ENCODE data around the gene PPP6R3. TPM values are rescaled to one million over a fixed set of nuclear protein-coding genes. Genes with fewer than 3 reads are reported as not detected.

PPP6R3 gene
- total and polyA plus RNA-seq, 4 experiments from 2014 or later, result 22.2 to 147 (median 96.9) TPM

DNA sequence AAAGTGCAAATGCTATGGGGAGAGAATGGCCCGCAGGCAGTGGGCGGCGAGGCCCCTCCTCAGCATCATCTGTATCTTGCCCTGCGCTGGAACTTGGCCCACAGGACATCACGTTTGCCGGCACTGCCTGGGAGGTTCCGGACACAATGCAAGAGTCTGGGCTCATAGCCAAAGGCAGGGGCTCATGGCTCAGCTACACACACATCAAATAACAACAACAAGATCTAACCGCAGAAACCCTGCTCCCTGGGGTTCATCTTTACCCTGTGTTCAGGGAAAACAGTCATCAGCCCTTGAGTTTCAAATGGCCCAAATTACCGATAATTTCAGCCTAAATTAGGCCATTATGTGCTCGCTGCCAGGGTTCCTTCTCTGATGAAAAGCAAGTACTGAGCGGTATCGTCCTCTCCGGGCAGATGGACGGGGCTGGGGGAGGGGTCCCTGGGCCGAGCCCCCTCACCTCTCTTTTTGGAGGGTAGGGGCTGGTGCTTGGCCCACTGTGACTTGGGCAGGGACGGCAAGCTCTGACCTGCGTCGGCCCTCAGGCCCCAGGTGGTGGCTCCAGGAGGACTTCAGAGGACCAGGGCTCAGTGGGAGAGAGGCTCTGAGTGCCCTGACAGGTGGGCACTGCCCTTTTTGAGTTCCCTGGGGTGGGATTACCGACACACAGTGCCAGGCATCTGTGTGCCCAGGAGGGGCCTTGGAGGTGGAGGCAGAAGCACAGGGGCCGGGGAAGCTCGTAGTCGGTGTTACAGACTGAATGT, 198.8 kb downstream of the PPP6R3 start:
- no peak overlapping the region for H3K27ac ChIP-seq (ENCODE audit: low read depth, low read length)
- H3K36me3 ChIP-seq (ENCODE audit: insufficient read depth, low read length), result no peaks in the 10 kb centered on the region
- ChIA-PET POLR2A (ENCODE audit: partially characterized antibody) (no interaction called here), CTCF (ENCODE audit: partially characterized antibody) (interaction anchor here (1.5 kb wide), 1 partner anchor 9 kb away, joined by 3 read pairs; no protein-coding TSS in a partner anchor)
- no peaks in the 10 kb centered on the region for H3K4me1 Mint-ChIP-seq
- no peaks in the 10 kb centered on the region for H3K27me3 ChIP-seq (ENCODE audit: insufficient read depth, low read length)
- no peak for DNase-seq
- H3K27ac Mint-ChIP-seq, result no peak overlapping the region
- peaks cover 0 to 5% (median 0%) of the 10 kb centered on the region in 8 donors for H3K9me3 Mint-ChIP-seq
- H3K36me3 Mint-ChIP-seq, result no peaks in the 10 kb centered on the region
- H3K9me3 ChIP-seq (ENCODE audit: control insufficient read depth in 1 of 2, low read length in 2 of 2), result no peaks in the 10 kb centered on the region
- H3K27me3 Mint-ChIP-seq, result peaks cover 18 to 24% of the 10 kb centered on the region in 2 donors
- H3K4me3 ChIP-seq (ENCODE audit: low read length in 2 of 2), result no peak overlapping the region
- intact Hi-C loops (cut with micrococcal nuclease), result no loop called here
- no peaks in the 10 kb centered on the region for H3K4me1 ChIP-seq (ENCODE audit: insufficient read depth, low read length)
- no peak overlapping the region for H3K4me3 Mint-ChIP-seq

DNA sequence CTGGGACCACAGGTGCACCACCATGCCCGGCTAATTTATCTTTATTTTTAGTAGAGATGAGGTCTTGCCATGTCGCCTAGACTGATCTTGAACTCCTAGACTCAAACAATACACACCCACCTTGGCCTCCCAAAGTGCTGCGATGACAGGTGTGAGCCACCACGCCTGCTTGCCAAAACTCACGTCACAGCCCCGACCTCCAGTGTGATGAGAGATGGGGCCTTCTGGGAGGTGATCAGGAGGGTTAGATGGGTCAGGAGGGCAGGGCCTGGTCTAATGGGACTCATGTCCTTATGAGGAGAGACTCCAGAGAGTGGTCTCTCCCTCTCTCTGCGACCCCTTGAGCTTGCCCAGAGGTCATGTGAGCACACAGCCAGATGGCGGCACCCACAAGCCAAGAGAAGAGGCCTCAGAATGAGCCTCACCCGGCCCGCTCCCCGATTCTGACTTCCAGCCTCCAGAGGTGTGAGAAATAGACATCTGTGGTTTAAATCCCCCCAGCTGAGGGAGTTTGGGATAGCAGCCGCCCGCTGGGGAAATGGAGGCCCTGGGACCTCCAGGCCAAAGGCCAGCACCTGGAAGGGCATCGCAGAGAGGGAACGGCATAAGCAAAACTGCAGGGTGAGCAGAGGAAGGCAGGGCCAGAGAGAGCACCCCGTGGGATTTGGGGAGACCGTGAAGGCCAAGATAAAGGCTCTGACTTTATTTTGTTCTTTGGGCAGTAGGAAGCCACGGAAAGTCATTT, 199.7 kb downstream of the PPP6R3 start:
- Histone ChIP-seq H3K27ac (ENCODE audit: low read depth, low read length) (no peak overlapping the region), H3K4me1 (ENCODE audit: insufficient read depth, low read length) (no peaks in the 10 kb centered on the region), H3K9me3 (ENCODE audit: control insufficient read depth in 1 of 2, low read length in 2 of 2) (no peaks in the 10 kb centered on the region), H3K27me3 (ENCODE audit: insufficient read depth, low read length) (no peaks in the 10 kb centered on the region), H3K36me3 (ENCODE audit: insufficient read depth, low read length) (no peaks in the 10 kb centered on the region), H3K4me3 (ENCODE audit: low read length in 2 of 2) (no peak overlapping the region)
- no peak for DNase-seq
- ChIA-PET CTCF (ENCODE audit: partially characterized antibody) (no interaction called here), POLR2A (ENCODE audit: partially characterized antibody) (no interaction called here)
- Mint-ChIP-seq H3K4me3 (no peak overlapping the region), H3K9me3 (peaks cover 0 to 2% (median 0%) of the 10 kb centered on the region in 8 donors), H3K27ac (no peak overlapping the region), H3K36me3 (no peaks in the 10 kb centered on the region), H3K4me1 (no peaks in the 10 kb centered on the region), H3K27me3 (peaks cover 21% of the 10 kb centered on the region in 2 donors)
- intact Hi-C loops (cut with micrococcal nuclease), result no loop called here

DNA sequence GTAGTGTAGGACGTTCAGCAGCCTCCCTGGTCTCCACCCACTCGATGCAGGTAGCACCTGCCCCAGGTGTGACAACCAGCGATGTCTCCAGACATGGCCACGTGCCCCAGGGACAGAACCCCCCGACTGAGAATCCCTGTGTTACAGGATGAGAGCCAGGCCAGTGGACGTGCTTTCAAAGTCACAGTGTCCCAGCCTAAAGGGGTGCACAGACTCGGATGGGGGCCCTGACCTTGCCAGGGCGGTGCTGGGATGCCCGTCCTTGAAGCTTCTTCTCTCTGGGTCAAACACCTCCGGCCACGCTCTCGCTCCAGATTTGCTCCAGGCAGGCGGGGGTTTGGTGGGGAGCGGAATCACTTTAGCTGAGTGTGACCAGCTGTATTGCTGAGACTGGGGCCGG, 200.5 kb downstream of the PPP6R3 start:
- Histone ChIP-seq H3K9me3 (ENCODE audit: control insufficient read depth in 1 of 2, low read length in 2 of 2) (no peaks in the 10 kb centered on the region), H3K4me1 (ENCODE audit: insufficient read depth, low read length) (no peaks in the 10 kb centered on the region), H3K4me3 (ENCODE audit: low read length in 2 of 2) (no peak overlapping the region), H3K27me3 (ENCODE audit: insufficient read depth, low read length) (no peaks in the 10 kb centered on the region), H3K27ac (ENCODE audit: low read depth, low read length) (no peak overlapping the region), H3K36me3 (ENCODE audit: insufficient read depth, low read length) (no peaks in the 10 kb centered on the region)
- no peak overlapping the region for H3K4me3 Mint-ChIP-seq
- ChIA-PET CTCF (ENCODE audit: partially characterized antibody) (no interaction called here), POLR2A (ENCODE audit: partially characterized antibody) (no interaction called here)
- intact Hi-C loops (cut with micrococcal nuclease), result no loop called here
- H3K36me3 Mint-ChIP-seq, result no peaks in the 10 kb centered on the region
- H3K27ac Mint-ChIP-seq, result peak overlapping the region in 1 of 7 donors; percentile 8
- no peak for DNase-seq
- H3K9me3 Mint-ChIP-seq, result peaks cover 0 to 2% (median 0%) of the 10 kb centered on the region in 8 donors
- H3K27me3 Mint-ChIP-seq, result peaks cover 13 to 19% of the 10 kb centered on the region in 2 donors
- no peaks in the 10 kb centered on the region for H3K4me1 Mint-ChIP-seq

DNA sequence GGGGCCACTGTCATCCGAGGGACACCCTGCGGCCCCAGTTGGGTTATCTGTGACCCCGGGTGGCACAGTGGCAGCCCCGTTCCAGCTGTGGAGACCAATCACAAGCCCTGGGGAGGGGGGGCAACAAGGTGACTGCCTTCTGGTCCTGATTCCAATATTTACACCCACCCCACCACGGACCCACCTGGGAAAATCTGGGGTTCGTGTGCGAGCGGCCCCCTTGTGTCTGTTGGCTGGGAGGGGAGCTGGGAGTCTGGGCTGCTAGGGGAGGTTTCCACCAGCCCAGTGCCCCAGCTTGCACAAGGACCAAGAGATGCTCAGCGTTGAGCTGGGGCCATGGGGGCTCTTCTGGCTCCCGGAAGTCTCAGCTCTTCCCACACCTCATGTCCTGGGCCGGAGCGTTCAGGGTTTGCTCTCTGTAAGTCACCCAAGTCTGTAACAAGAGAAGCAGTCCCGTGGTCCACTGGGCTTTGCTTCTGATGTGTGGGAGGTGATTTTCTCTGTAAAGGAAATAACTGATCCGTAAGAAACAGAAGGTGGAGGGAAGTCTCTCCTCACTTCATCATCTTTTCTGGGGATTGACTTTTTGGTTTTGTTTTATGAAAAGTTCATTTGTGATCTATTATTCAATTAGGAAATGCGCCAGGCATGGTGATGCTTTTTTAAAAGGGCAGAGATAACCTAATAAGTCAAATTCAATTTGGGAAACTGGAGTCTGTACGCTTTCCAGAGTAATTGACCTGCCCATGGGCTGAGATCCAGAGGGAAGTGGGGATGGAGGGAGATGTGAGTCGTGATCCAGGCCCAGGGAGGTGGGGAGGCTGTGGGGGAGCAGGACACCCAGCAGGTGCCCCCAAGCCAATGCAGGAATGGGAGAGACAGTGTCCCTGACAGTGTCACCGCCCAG, 201.4 kb downstream of the PPP6R3 start:
- ChIA-PET CTCF (ENCODE audit: partially characterized antibody) (no interaction called here), POLR2A (ENCODE audit: partially characterized antibody) (no interaction called here)
- H3K27me3 ChIP-seq (ENCODE audit: insufficient read depth, low read length), result no peaks in the 10 kb centered on the region
- no peak overlapping the region for H3K4me3 ChIP-seq (ENCODE audit: low read length in 2 of 2)
- no peaks in the 10 kb centered on the region for H3K4me1 ChIP-seq (ENCODE audit: insufficient read depth, low read length)
- peaks cover 12 to 19% of the 10 kb centered on the region in 2 donors for H3K27me3 Mint-ChIP-seq
- H3K36me3 Mint-ChIP-seq, result no peaks in the 10 kb centered on the region
- no peak overlapping the region for H3K4me3 Mint-ChIP-seq
- no peak for DNase-seq
- H3K9me3 Mint-ChIP-seq, result peaks cover 0 to 2% (median 0%) of the 10 kb centered on the region in 8 donors
- intact Hi-C loops (cut with micrococcal nuclease), result no loop called here
- no peaks in the 10 kb centered on the region for H3K9me3 ChIP-seq (ENCODE audit: control insufficient read depth in 1 of 2, low read length in 2 of 2)
- no peaks in the 10 kb centered on the region for H3K4me1 Mint-ChIP-seq
- no peaks in the 10 kb centered on the region for H3K36me3 ChIP-seq (ENCODE audit: insufficient read depth, low read length)
- H3K27ac Mint-ChIP-seq, result no peak overlapping the region
- no peak overlapping the region for H3K27ac ChIP-seq (ENCODE audit: low read depth, low read length)

DNA sequence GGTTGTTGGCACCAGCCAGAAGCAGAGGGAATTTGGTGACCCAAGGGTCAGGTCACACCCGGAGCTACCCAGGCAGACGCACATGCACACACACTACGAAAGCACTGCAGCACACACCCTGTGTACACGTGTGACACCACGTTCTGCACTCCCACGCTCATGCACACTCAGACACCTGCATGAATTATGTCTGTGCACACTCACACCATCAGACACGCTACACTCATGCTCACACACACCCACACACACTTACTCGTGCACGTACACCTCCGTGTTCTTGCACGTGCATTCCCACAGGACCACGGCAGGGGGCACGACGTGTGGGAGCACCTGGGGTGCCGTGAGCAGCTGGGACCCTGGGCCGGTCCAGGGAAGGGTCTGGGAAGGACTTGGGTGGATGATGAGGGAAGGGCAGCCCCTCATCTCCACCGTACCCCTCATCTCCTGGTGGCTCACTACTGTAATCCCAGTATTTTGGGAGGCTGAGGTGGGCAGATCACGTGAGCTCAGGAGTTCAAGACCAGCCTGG, 203.0 kb downstream of the PPP6R3 start:
- Histone ChIP-seq H3K9me3 (ENCODE audit: control insufficient read depth in 1 of 2, low read length in 2 of 2) (no peaks in the 10 kb centered on the region), H3K27me3 (ENCODE audit: insufficient read depth, low read length) (no peaks in the 10 kb centered on the region), H3K27ac (ENCODE audit: low read depth, low read length) (no peak overlapping the region), H3K36me3 (ENCODE audit: insufficient read depth, low read length) (no peaks in the 10 kb centered on the region), H3K4me1 (ENCODE audit: insufficient read depth, low read length) (no peaks in the 10 kb centered on the region), H3K4me3 (ENCODE audit: low read length in 2 of 2) (no peak overlapping the region)
- intact Hi-C loops (cut with micrococcal nuclease), result no loop called here
- no peak overlapping the region for H3K27ac Mint-ChIP-seq
- no peaks in the 10 kb centered on the region for H3K36me3 Mint-ChIP-seq
- peaks cover 12 to 14% of the 10 kb centered on the region in 2 donors for H3K27me3 Mint-ChIP-seq
- H3K4me1 Mint-ChIP-seq, result no peaks in the 10 kb centered on the region
- no peak for DNase-seq
- H3K9me3 Mint-ChIP-seq, result peaks cover 0 to 2% (median 0%) of the 10 kb centered on the region in 8 donors
- CTCF ChIA-PET (ENCODE audit: partially characterized antibody), result interaction anchor here (0.6 kb wide), 1 partner anchor 13 kb away, joined by 3 read pairs; no protein-coding TSS in a partner anchor
- H3K4me3 Mint-ChIP-seq, result no peak overlapping the region
- POLR2A ChIA-PET (ENCODE audit: partially characterized antibody), result no interaction called here

DNA sequence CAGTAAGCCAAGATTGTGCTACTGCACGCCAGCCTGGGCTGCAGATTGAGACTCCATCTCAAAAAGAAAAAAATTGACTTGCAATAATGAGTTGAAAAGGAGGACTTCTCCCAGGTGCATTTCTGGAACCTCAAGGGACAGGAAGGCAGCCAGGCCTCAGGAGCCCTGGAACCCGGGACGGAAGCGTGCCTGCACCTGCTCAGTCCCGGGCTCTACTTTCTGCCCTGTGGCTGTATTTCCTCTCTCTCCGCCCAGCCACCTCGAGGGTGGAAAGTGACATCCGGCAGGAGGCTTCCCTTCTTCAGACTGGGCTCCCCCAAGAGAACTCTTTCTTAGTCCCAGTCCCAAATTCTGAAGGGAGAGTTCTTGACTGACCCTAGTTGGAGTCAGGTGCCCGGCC, 203.6 kb downstream of the PPP6R3 start:
- no peaks in the 10 kb centered on the region for H3K4me1 ChIP-seq (ENCODE audit: insufficient read depth, low read length)
- intact Hi-C loops (cut with micrococcal nuclease), result no loop called here
- DNase-seq, result no peak
- Mint-ChIP-seq H3K4me1 (no peaks in the 10 kb centered on the region), H3K4me3 (no peak overlapping the region), H3K27me3 (peaks cover 8 to 13% of the 10 kb centered on the region in 2 donors), H3K36me3 (no peaks in the 10 kb centered on the region), H3K9me3 (peaks cover 0 to 2% (median 0%) of the 10 kb centered on the region in 8 donors), H3K27ac (no peak overlapping the region)
- ChIA-PET POLR2A (ENCODE audit: partially characterized antibody) (no interaction called here), CTCF (ENCODE audit: partially characterized antibody) (no interaction called here)
- H3K9me3 ChIP-seq (ENCODE audit: control insufficient read depth in 1 of 2, low read length in 2 of 2), result no peaks in the 10 kb centered on the region
- H3K27me3 ChIP-seq (ENCODE audit: insufficient read depth, low read length), result no peaks in the 10 kb centered on the region
- H3K27ac ChIP-seq (ENCODE audit: low read depth, low read length), result no peak overlapping the region
- H3K36me3 ChIP-seq (ENCODE audit: insufficient read depth, low read length), result no peaks in the 10 kb centered on the region
- H3K4me3 ChIP-seq (ENCODE audit: low read length in 2 of 2), result no peak overlapping the region

DNA sequence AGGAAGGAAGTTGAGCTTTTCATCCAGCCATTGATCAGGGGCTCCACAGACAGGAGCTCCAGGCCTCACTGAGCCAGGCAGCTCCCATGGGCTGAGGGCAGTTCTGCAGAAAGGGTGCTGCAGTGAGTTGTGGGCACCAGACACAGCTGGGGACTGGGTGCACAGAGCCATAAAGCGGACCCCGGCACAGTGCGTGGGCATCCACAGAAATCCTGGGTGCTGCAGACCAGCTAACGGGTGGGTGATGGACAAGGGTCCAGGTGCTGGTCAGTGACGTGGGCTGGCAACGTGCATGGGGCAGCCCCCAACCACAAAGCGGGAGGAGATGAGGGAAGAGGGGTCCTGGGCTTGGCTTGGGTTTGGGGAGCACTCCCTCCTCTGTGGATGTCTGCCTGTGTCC, 204.4 kb downstream of the PPP6R3 start:
- Mint-ChIP-seq H3K4me1 (no peaks in the 10 kb centered on the region), H3K9me3 (no peaks in the 10 kb centered on the region), H3K36me3 (no peaks in the 10 kb centered on the region), H3K27me3 (peaks cover 8 to 12% of the 10 kb centered on the region in 2 donors), H3K4me3 (no peak overlapping the region), H3K27ac (no peak overlapping the region)
- Histone ChIP-seq H3K27me3 (ENCODE audit: insufficient read depth, low read length) (no peaks in the 10 kb centered on the region), H3K27ac (ENCODE audit: low read depth, low read length) (no peak overlapping the region), H3K9me3 (ENCODE audit: control insufficient read depth in 1 of 2, low read length in 2 of 2) (no peaks in the 10 kb centered on the region), H3K4me3 (ENCODE audit: low read length in 2 of 2) (no peak overlapping the region), H3K36me3 (ENCODE audit: insufficient read depth, low read length) (no peaks in the 10 kb centered on the region), H3K4me1 (ENCODE audit: insufficient read depth, low read length) (no peaks in the 10 kb centered on the region)
- intact Hi-C loops (cut with micrococcal nuclease), result no loop called here
- ChIA-PET POLR2A (ENCODE audit: partially characterized antibody) (no interaction called here), CTCF (ENCODE audit: partially characterized antibody) (no interaction called here)
- no peak for DNase-seq

All from CD4-positive, alpha-beta memory T cell (primary cell).